Measurements from ENCODE around the gene SREK1IP1.

SREK1IP1 gene

DNA sequence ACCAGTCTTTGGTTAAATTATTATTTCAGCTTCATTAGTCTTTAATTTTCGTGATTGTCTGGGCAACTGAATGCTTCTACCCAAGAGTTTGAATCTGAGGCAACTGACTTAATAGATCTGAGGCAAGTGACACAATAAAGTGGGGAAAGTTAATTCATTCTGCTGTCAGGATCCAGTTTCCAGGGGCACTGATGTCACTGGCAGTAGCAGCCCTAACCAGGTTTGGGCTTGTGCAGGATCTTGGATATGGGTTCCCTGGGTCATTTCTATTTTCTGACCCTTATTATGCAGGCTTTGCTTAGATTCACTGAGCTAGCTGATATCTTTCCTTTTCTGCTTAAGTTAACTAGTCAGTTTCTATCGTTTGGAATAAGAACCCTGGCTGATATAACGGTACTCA lies 9.6 kb downstream of the SREK1IP1 start:
- in situ Hi-C loops (cut with MboI; ENCODE audit: low pct_unique_long_range_greater_than_20kb, low sequenced_read_pairs, unreplicated experiment) = no loop called here
- TF ChIP-seq, protein P1, sequence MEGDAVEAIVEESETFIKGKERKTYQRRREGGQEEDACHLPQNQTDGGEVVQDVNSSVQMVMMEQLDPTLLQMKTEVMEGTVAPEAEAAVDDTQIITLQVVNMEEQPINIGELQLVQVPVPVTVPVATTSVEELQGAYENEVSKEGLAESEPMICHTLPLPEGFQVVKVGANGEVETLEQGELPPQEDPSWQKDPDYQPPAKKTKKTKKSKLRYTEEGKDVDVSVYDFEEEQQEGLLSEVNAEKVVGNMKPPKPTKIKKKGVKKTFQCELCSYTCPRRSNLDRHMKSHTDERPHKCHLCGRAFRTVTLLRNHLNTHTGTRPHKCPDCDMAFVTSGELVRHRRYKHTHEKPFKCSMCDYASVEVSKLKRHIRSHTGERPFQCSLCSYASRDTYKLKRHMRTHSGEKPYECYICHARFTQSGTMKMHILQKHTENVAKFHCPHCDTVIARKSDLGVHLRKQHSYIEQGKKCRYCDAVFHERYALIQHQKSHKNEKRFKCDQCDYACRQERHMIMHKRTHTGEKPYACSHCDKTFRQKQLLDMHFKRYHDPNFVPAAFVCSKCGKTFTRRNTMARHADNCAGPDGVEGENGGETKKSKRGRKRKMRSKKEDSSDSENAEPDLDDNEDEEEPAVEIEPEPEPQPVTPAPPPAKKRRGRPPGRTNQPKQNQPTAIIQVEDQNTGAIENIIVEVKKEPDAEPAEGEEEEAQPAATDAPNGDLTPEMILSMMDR (IDR thresholded peaks at IDR 0.05; ENCODE audit: extremely low read depth, insufficient read depth, missing control alignments) = no peak
- DNase-seq (ENCODE audit: low spot score) = no peak

DNA sequence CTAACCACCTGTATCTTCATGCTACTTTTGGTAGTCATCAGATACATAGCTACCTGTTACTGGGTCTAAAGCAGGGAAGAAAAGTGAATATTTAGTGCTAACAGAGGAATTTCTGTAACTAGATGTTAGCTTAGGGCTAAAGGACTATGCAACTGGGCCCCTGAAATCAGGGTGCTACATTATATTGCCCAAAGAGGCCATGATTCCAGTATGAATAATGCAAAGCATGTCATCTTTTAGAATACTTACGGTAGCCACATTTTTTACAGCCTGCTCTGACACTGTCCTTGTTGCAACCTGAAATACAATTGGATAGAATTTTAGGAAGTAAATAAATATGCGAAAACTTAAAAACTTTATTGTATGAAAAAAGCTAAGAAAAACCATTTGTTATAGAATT lies 14.4 kb downstream of the SREK1IP1 start:
- TF ChIP-seq, protein P1 (IDR thresholded peaks at IDR 0.05; ENCODE audit: extremely low read depth, insufficient read depth, missing control alignments) = no peak
- no peak for DNase-seq (ENCODE audit: low spot score)
- in situ Hi-C loops (cut with MboI; ENCODE audit: low pct_unique_long_range_greater_than_20kb, low sequenced_read_pairs, unreplicated experiment) = no loop called here

DNA sequence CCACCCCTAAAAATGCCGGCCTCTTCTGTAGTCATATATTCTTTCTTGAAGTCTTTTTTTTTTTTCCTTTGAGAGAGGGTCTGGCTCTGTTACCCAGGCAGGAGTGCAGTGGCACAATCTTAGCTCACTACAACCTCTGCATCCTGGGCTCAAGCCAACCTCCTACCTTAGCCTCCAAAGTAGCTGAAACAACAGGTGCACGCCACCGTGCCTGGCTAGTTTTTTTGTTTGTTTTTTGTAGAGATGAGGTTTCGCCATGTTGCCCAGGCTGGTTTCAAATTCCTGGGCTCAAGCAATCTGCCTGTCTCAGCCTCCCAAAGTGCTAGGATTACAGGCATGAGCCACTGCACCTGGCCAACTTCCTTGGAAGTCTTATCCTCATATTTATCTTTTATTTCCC lies 19.1 kb downstream of the SREK1IP1 start:
- in situ Hi-C loops (cut with MboI; ENCODE audit: low pct_unique_long_range_greater_than_20kb, low sequenced_read_pairs, unreplicated experiment) = no loop called here
- no peak for DNase-seq (ENCODE audit: low spot score)
- TF ChIP-seq, protein P1 (IDR thresholded peaks at IDR 0.05; ENCODE audit: extremely low read depth, insufficient read depth, missing control alignments) = no peak

DNA sequence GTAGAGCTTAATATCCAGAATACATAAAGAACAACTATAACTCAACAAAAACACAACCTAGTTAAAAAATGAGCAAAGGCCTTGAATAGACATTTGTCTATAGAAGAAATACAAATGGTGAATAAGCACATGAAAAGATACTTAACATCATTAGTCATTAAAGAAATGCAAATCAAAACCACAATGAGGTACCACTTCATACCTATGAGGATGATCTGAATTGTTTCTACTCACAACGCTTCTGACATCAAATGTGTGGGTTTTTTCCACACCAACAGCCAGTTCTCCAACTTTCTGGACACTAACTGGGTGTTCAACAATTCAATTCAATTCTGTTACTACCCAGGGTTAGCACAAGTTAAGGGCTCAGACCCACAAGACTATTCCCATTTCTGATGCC lies 22.0 kb downstream of the SREK1IP1 start:
- TF ChIP-seq, protein P1 (IDR thresholded peaks at IDR 0.05; ENCODE audit: extremely low read depth, insufficient read depth, missing control alignments) = no peak
- no peak for DNase-seq (ENCODE audit: low spot score)

DNA sequence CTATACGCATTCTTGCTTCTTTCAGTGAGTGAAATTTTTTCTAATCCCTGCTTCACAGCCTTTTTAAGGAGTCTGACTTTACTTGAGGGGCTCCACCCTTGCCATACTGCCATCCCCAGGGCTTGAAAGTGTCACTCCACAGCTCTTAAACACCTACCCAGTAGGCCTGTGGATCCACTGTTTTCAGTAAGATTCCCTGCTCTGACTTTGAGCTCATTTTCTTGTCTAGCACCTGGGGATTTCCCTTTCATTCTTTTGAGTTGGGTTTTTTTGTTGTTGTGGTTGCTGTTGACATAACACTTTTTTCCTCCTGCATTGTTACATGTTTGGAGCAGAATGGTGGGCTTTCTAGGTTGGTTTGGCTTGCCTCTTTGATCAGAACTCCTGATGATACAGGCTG lies 23.6 kb downstream of the SREK1IP1 start:
- in situ Hi-C loops (cut with MboI; ENCODE audit: low pct_unique_long_range_greater_than_20kb, low sequenced_read_pairs, unreplicated experiment) = no loop called here
- DNase-seq (ENCODE audit: low spot score) = no peak
- TF ChIP-seq, protein P1 (IDR thresholded peaks at IDR 0.05; ENCODE audit: extremely low read depth, insufficient read depth, missing control alignments) = no peak

More for the DNA sequence above, 22.0 kb downstream of the SREK1IP1 start:
- in situ Hi-C loops (cut with MboI; ENCODE audit: low pct_unique_long_range_greater_than_20kb, low sequenced_read_pairs, unreplicated experiment) = no loop called here

DNA sequence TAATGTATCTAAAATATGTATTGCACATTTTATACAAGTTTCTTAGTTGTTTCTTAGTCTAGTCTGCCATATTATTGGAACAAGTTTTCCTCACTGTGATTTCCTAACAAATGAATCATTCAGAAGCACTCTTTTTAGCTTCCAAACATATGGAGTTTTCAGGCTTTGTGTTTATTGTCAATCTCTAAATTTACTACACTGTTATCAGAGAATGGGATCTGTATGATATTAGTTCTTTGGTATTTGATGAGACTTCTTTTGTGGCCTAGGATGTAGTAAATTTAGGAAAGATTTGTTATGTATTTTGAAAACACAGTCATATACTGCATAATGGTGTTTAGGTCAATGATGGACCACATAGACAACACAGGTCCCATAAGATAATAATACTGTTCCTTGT lies 25.7 kb downstream of the SREK1IP1 start:
- in situ Hi-C loops (cut with MboI; ENCODE audit: low pct_unique_long_range_greater_than_20kb, low sequenced_read_pairs, unreplicated experiment) = no loop called here
- DNase-seq (ENCODE audit: low spot score) = no peak
- TF ChIP-seq, protein P1 (IDR thresholded peaks at IDR 0.05; ENCODE audit: extremely low read depth, insufficient read depth, missing control alignments) = no peak

DNA sequence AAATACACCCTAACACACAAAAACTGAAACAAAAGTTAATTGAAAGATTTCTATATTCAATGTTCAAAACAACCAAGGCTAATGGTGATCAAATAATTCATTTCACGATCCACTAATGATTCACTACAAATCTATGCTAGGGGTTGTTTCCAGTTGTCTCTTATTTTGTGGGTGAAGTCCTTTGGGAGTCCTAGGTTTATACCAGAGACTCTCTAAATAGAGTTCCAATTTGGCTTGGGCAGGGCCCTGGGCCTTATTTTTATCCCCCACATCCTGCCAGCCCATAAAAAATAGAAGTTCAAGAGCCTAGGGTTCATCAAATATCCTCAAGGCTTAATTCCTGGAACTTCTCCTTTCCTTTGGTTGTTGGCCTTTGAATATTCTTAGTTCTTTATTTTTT lies 26.1 kb downstream of the SREK1IP1 start:
- no peak for DNase-seq (ENCODE audit: low spot score)
- in situ Hi-C loops (cut with MboI; ENCODE audit: low pct_unique_long_range_greater_than_20kb, low sequenced_read_pairs, unreplicated experiment) = no loop called here
- TF ChIP-seq, protein P1 (IDR thresholded peaks at IDR 0.05; ENCODE audit: extremely low read depth, insufficient read depth, missing control alignments) = no peak
